GM21737 (cell line): ENCODE results near the gene CIB1.
"Not testable (repeated sequence)": the region's sequence is repeated elsewhere in the genome, so short reads cannot be mapped to it uniquely, and the experiment has no call there.

ENCODE experiments used
- ATAC-seq: cut with Tn5 transposase; IDR thresholded peaks from one replicate; pipeline ENCODE4 v1.9.1; 2021; ENCODE audit warnings: mild to moderate bottlenecking, moderate library complexity; ENCODE audit not compliant: unreplicated experiment

The CIB1 gene

DNA sequence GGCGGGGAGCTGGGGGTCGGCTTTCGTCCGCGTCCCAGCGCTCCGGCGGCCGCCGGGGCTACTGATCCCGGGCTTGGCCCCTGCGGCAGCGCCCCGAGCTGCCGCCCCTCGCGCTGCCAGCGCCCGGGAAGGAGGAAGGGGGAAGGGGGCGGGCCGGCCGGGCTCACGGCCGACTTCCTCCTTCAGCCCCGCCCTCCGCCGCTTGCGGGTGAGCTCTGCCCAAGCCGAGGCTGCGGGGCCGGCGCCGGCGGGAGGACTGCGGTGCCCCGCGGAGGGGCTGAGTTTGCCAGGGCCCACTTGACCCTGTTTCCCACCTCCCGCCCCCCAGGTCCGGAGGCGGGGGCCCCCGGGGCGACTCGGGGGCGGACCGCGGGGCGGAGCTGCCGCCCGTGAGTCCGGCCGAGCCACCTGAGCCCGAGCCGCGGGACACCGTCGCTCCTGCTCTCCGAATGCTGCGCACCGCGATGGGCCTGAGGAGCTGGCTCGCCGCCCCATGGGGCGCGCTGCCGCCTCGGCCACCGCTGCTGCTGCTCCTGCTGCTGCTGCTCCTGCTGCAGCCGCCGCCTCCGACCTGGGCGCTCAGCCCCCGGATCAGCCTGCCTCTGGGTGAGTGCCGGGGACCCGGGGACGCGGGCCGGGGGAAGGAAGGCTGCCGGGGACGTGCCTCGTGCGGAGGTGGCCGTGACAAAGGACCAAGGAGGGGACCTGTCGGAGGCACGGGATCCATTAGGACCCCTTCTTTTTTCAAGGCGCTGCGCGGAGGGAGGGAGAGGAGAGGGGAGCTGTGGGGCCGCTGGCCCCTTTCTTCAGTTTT lies 32.4 kb downstream of the CIB1 start, which contains the start of gene SEMA4B:
Gene SEMA4B, plus strand, starts transcription at position 201 of the 814 bp plus-strand sequence. Its CDS starts 249 bp downstream, at position 450.
- ATAC-seq = peak; percentile 84

DNA sequence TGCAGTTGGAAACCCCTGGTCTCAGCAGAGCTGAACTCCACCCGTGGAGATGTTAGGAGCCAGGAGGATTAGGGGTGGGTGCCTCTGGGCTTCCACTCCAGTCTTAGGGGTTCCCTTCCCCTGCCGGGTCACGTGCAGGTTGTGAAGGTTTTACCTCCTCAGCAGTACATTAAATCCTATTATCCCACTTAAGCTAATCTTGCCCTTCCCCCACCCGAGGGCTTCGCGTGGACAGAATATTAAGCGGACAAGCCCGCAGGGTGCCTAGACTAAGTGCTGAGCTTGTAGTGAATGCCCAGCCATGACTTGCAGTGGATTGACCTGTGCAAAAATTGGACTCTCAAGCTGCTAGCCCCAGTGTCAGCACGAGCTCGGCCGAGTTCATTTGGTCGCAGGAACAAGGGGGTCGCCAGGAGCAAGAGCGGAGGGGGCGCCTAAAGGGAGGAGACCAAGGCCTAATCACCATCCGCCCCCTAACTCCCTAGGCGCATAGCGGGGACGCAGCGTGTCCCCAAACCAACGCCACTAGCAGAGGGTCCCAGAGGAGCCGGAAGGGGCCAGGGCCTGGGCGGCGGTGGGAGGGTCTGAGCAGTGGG lies 33.1 kb downstream of the CIB1 start:
- no peak for ATAC-seq

DNA sequence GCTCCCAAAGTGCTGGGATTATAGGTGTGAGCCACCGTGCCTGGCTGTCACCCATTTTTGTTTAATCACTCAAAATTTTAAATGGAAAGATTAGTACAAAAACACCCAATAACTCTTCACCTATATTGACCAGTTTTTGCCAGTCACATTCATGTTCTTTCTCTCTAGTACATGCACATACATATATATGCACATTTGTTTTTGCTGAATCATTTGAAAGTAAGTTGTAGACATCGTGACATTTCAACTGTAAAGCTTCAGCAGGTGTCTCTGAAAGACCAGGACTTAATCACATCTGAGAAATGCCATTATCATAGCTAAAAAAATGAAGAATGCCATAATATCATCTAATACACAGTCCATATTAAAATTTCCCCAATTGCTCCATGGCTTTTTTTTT lies 39.1 kb downstream of the CIB1 start:
- no peak for ATAC-seq

DNA sequence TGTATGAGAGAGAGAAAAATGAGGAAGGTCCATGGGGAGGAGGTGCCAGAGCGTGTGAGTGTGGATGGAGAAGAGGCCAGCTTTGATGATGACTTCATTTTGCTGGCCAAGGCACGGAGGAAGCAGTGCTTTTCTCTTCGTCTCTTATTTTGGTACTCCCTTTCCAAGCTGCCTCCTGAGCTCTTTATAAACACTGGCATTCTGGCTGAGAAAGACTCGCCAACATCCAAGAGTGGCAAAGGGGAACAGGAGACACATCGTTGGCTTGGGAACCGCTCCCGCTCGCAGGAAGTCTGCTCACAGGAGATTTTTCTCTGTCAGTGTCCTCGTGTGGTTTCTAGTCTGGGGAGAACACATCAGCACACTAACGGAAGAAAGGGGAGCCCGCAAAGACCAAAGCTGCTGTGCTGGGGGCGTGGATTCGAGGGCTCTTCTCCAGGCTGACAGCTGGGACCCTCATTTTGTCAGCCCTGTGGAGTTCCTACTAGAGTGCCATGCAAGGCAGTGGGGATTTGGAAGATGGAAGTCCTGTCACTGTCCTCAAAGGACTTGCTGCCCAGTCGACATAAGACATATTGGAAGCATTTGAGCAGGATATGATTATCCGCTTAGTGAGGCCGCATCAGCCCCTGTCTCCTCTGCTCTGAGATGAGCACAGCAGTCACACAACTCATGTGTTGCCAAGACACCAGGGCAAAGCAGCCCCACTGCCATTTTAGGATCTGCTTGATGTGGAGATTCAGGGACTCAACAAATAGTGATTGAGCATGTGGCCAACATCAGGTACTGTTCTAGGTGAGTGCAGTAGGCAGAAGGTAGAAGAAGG lies 40.6 kb downstream of the CIB1 start:
- ATAC-seq = no peak

DNA sequence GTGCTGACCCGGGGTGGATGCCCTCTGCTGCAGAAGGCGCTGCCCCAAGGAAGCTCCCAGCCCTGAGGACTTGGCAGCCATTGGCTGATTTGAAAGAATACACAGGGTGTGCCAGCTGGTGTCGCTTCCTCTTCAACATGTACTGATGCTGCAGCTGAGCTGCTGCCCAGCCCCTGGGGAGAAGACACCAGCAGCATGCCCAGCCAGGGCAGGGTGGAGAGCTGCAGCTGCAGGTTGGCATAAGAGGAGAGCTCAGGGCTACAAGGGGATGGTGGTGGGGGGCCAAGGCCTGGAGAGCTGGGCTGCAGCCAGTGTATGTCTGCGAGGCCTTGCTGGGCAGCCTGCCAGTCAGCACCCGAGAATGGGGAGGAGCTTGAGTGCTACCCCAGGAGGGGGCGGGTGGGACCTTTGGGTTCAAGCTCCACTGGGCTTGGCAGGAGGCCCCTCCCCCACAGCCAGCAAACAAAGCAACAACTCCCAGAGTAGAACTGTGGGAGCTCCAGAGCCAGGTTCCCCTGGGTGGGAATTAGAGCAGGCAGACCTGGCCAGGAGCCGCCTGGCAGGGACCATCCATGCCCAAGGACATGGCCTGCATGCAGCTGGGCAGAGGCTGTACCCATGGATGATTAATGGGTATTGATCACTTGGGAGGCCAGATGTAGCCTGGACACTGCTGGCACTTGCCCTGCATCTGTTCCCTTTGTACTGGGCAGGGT lies 41.8 kb downstream of the CIB1 start:
- ATAC-seq = peak; percentile 61

DNA sequence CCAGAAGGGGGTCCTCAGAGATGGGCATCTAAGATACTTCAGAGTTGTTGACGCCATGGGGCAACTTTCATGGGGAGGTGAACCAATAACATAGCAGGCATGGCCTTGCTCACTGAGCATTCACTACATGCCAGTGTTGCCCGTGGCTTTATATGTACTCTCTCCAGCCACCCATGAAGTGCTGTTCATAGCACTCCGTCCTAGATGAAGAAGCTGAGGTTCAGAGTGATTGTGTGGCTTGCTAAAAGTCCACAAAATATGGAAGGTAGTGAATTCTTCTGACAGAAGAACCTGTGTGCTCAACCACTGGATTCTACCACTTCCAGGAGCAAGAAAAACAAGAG lies 42.4 kb downstream of the CIB1 start:
- peak; percentile 19 for ATAC-seq

DNA sequence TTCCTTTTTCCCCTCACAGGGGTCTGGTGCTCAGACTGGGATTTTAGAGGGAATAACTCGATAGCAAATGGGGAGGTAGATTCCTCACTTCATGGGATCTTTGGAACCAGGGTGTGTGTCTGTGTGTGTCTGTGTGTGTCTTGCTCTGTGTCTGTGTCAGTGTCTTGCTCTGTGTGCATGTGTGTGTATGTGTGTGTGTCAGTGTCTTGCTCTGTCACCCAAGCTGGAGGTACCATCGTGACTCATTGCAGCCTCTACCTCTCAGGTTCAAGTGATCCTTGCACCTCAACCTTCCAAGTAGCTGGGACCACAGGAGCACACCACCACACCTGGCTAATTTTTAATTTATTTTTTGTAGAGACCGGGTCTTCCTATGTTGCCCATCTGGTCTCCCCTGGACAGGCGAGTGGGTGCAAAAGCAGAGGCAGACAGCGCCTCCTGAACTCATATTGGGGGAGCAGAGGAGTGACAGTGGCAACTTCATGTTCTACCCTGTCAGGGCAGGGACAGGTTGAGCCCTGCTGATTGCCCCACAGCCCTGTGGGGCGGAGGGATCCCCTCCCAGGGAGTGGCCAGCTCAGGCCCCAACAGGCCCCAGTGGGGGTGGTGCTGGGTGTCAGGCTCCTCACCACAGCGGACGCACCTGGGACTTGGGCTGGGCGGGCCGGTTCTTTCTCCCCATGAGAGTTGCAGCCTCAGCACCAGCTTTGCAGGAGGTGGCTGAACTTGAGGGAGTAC lies 43.0 kb downstream of the CIB1 start:
- ATAC-seq = peak; percentile 40

DNA sequence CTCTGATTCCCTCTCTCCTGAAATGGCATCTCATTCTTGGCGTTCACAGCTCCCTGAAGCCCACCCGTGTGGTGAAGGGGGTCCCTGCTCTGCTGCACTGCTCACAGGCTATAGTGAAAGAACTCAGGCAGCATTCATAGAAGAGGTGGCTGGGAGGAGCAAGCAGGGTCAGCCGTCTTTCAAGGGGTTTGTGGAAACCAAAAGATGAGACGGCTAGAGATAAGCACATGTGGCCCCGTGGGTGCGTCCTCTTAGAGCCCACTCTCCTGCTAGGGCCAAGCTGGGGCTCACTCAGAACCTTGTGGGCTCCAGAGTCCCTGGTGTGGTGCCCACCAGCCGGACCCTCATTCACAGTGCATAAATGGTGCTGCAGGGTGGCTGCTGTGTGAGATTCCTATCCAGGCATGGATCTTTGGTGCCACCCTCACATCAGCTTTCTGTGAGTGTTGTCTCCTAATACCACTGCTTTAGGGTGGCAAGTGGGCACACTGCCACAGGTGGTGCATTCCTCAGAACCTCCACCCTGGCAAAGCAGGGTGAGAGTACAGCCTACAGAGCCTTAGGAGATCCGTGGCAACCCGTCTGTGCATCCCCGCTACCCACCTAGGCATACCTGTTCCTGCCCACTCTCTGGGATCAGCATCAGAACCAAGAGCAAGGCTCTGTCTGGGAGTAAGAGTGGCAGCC lies 43.8 kb downstream of the CIB1 start:
- ATAC-seq = no peak

DNA sequence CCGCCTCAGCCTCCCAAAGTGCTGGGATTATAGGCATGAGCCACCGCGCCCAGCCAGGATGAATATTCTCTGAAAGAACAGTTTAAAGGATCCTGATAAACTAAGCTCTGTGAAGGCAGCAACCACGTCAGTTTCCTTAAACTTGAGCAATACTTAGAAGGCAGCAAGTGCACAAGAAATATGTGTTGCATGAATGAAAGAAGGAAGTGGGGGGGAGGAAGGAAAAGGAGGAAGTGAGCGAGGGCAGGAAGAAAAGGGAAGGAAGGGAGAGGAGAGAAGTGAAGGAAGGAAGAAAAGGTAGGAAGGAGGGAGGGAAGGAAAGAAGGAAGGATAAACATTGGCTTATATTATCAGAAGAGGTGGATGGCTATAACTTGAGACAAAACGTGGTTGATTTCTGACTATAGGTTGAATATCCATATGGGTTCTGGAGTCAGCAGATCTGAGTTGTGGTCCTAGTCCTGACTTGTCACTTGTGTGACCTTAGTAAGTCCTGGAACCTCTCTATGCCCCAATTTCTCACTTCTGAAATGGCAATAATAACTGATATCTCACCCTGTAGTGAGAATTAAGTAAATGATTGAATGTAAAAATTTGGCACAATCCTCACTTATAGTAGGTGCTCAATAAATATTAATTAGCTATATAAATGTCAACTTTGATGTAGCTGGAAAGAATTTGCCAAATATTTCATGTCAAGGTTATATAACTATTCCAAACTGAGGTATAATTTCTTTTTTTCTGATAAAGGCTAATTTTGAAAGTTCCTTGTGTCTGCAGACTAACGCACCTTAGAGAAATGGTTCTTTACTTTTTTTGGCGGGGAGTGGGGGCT lies 44.6 kb downstream of the CIB1 start:
- no peak for ATAC-seq

DNA sequence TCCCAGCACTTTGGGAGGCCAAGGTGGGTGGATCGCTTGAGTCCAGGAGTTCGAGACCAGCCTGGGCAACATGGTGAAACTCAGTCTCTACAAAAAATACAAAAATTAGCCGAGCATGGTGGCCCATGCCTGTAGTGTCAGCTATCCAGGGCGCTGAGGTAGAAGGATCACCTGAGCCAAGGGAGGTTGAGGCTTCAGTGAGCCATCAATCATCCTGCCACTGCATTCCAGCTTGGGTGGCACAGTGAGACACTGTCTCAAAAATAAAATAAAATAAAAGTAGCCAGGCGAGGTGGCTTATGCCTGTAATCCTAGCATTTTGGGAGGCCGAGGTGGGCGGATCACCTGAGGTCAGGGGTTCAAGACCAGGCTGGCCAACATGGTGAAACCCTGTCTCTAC lies 45.7 kb downstream of the CIB1 start:
- not testable (repeated sequence) for ATAC-seq

DNA sequence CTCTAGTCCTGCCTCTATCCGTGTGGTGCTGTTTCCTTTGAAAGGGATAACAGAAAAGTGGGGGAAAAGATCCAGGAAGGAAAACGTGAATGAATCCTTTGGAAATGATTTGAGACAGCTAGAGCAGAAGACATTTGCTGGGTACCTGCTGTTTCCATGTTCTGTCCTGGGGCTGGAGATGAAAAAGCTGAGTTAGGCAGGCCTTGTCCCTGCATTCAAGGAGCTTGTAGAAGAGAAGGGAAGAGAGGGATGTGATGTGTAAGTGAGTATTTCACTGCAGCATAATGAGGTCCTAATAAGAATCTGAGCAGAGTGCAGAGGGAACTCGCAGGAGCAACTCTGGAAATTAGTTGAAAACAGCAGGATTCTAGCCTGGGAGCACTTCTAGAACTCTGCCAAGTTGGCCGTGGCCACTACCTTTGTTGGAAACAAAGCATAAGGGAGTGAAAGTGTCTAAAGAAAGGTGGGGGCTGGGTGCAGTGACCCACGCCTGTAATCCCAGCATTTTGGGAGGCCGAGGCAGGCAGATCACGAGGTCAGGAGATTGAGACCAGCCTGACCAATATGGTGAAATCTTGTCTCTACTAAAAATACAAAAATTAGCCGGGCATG lies 46.4 kb downstream of the CIB1 start:
- no peak for ATAC-seq

DNA sequence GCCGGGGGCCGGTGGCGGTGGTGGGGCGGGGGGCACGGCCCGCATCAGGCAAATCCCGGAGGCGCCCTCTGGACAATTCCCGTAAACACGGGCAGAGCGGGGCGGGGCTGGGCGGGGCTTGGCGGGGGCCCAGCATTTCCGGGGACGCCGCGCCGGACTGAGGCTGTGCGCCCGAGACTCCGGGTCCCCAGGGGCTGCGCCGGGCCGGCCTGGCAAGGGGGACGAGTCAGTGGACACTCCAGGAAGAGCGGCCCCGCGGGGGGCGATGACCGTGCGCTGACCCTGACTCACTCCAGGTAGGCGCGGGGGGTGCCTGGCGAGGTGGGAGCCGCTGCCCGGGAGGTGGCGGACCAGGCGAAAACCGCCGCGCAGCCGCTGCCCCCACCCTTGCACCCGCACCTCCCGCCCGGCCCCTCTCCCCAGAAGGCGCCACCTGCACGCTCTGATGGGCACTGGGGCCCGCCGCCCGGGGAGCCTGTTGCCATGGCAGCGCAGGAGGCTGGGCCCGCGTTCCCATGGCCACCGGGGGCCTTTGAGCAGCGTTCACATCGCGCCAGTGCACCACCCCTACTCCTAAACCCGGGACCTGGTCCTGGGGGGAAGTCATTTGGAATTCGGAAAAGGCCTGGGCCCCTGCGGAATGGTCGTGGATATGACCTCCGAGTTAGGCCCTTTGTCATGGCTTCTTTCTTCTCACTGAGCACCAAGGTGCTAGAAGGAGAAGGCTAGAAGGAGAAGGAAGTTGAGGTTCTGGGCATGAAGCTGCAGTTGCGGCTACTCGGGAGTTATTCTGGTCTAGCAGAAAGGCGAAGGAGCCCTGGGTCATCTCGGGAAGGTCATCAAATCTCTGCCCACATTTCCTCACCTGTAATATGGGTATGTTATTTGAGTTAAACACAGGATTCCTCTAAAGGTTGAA lies 48.7 kb downstream of the CIB1 start:
- ATAC-seq = peak; percentile 69

DNA sequence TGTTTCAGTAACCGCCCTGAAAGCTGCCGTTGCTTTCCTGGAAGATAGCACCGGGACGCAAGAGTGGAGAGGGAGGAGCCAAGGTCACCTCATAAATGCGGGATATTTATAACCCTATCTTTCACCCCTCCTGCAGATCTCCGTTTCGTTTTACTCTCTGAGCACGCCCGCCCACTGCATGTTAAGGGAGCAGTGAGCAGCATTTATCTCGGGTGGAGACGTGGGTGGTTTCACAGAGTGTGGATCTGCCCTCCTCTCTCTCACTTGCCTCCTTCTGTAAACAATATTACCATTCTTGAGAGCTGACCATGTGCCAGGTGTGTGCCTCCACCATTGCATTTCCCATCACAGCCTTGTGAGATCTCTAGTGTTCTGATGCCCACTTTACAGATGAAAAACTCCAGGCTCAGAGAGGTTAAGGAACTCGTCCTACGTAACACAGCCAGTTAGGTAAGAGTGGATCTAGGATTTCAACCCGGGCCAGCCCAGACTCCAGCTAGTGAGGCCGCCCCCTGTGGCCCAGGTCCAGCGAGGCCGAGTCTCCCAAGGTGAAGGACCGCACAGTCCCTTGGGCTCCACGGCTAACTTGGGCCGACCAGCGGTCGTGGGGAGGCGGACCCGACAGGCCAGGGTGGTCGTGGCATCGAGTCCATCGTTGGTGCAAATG lies 49.5 kb downstream of the CIB1 start:
- peak; percentile 18 for ATAC-seq

DNA sequence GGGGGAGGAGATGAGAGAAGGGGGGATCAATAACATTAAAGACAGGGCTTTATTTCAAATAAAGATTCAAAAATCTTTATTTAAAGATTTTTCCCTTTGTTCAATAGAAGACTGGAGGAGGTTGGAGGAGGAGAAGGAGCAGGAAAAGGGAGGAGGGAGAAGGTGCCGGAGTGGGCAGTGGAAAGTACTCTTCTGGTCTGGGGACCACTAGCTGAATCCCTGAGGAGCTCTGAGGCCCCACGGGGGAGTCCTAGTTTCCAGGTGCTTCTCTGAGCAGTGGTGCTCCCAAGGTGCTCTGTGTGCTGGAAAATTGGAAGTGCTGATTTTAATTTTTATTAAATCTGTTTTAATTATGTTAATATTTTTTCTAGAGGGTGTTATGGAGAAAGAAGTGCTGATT lies 52.0 kb downstream of the CIB1 start:
- ATAC-seq = no peak
